ENCODE measurements around the gene SND1. TPM values are rescaled to one million over a fixed set of nuclear protein-coding genes. Genes with fewer than 3 reads are reported as not detected.

SND1 gene
- total and polyA plus RNA-seq, 2 donors from 2014 or later = 83.0 to 154 TPM

DNA sequence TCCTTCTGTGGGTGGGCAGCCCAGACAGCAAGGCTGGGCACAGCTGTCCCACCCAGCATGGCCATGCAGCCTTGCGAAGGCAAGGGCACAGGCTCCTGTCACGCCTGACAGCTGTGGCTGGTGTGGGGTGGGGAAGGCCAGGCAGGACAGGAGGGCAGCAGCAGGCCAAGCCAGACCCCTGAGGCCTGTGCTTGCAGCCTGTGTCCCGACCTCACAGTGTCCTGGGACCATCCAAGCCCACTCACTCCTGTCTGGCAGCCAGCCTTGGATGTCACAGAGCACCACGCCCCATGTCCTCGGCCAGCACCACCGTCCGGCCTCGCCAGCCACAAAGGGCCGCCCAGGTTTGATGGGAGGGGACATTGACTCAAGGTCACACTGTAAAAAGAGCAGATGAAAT lies 464.7 kb downstream of the SND1 start:
- H3K9me3 ChIP-seq (ENCODE audit: control insufficient read depth in 2 of 3, insufficient read depth in 1 of 3, low read length in 3 of 3) = no peaks in the 10 kb centered on the region
- DNase-seq (peak in 1 of 5 donors; percentile 33), FAIRE-seq (no peak)
- peaks cover 0 to 2% (median 0%) of the 10 kb centered on the region in 3 donors for H3K4me1 ChIP-seq (ENCODE audit: control insufficient read depth in 2 of 3, insufficient read depth in 2 of 3, low read depth in 1 of 3, low read length in 3 of 3)
- no peaks in the 10 kb centered on the region for H3K27me3 ChIP-seq (ENCODE audit: control insufficient read depth, insufficient read depth, low read length)
- no peak overlapping the region for H3K4me3 ChIP-seq (ENCODE audit: low read length in 3 of 3)
- no peak overlapping the region for H3K9ac ChIP-seq (ENCODE audit: low read length in 3 of 3)
- H3K36me3 ChIP-seq (ENCODE audit: control insufficient read depth in 2 of 3, insufficient read depth in 3 of 3, low read length in 3 of 3) = no peaks in the 10 kb centered on the region
- TF ChIP-seq, protein P1, sequence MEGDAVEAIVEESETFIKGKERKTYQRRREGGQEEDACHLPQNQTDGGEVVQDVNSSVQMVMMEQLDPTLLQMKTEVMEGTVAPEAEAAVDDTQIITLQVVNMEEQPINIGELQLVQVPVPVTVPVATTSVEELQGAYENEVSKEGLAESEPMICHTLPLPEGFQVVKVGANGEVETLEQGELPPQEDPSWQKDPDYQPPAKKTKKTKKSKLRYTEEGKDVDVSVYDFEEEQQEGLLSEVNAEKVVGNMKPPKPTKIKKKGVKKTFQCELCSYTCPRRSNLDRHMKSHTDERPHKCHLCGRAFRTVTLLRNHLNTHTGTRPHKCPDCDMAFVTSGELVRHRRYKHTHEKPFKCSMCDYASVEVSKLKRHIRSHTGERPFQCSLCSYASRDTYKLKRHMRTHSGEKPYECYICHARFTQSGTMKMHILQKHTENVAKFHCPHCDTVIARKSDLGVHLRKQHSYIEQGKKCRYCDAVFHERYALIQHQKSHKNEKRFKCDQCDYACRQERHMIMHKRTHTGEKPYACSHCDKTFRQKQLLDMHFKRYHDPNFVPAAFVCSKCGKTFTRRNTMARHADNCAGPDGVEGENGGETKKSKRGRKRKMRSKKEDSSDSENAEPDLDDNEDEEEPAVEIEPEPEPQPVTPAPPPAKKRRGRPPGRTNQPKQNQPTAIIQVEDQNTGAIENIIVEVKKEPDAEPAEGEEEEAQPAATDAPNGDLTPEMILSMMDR (IDR thresholded peaks at IDR 0.05; ENCODE audit: borderline replicate concordance, extremely low read depth, insufficient read depth) = no peak
- no peak overlapping the region for H3K27ac ChIP-seq (ENCODE audit: low read depth in 2 of 2, low read length in 2 of 2)
- intact Hi-C loops (cut with DNase I) = no loop called here

- no peaks in the 10 kb centered on the region for H3K9me3 ChIP-seq (ENCODE audit: control insufficient read depth in 2 of 3, insufficient read depth in 1 of 3, low read length in 3 of 3)
- peak in 1 of 5 donors; percentile 16 for DNase-seq
- H3K36me3 ChIP-seq (ENCODE audit: control insufficient read depth in 2 of 3, insufficient read depth in 3 of 3, low read length in 3 of 3) = no peaks in the 10 kb centered on the region
- no peak overlapping the region for H3K9ac ChIP-seq (ENCODE audit: low read length in 3 of 3)
- intact Hi-C loops (cut with DNase I) = no loop called here
- peaks cover 0 to 2% (median 0%) of the 10 kb centered on the region in 3 donors for H3K4me1 ChIP-seq (ENCODE audit: control insufficient read depth in 2 of 3, insufficient read depth in 2 of 3, low read depth in 1 of 3, low read length in 3 of 3)
- no peak for FAIRE-seq
- H3K4me3 ChIP-seq (ENCODE audit: low read length in 3 of 3) = no peak overlapping the region
- TF ChIP-seq, protein P1 (IDR thresholded peaks at IDR 0.05; ENCODE audit: borderline replicate concordance, extremely low read depth, insufficient read depth) = no peak
- no peak overlapping the region for H3K27ac ChIP-seq (ENCODE audit: low read depth in 2 of 2, low read length in 2 of 2)
- H3K27me3 ChIP-seq (ENCODE audit: control insufficient read depth, insufficient read depth, low read length) = no peaks in the 10 kb centered on the region
Observed at GRCh38 chr7:128117691-128118090, 465.7 kb downstream of the SND1 start.

DNA sequence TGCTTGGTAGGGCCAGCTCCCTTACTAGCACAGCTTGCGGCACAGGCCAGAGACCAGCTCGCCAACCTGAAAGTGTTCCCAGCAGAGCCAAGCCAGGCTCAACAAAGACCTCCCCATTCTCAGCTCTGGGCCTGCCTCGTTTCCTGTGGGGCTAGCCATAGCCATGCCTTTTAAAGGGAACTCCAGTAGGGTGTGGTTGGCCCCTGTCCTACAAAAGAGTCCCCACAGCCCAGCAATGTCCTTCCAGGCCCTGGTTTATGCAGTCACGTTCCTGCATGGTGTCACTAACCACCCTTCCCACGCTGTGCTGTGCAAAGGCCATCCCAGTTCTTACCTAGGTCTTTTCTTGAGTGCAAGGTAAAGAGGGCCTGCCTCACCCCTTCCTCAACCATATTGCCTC lies 467.0 kb downstream of the SND1 start:
- no peak overlapping the region for H3K9ac ChIP-seq (ENCODE audit: low read length in 3 of 3)
- no peak overlapping the region for H3K27ac ChIP-seq (ENCODE audit: low read depth in 2 of 2, low read length in 2 of 2)
- peak in 1 of 5 donors; percentile 19 for DNase-seq
- H3K36me3 ChIP-seq (ENCODE audit: control insufficient read depth in 2 of 3, insufficient read depth in 3 of 3, low read length in 3 of 3) = no peaks in the 10 kb centered on the region
- no peak overlapping the region for H3K4me3 ChIP-seq (ENCODE audit: low read length in 3 of 3)
- TF ChIP-seq, protein P1 (IDR thresholded peaks at IDR 0.05; ENCODE audit: borderline replicate concordance, extremely low read depth, insufficient read depth) = no peak
- peaks cover 0 to 2% (median 0%) of the 10 kb centered on the region in 3 donors for H3K4me1 ChIP-seq (ENCODE audit: control insufficient read depth in 2 of 3, insufficient read depth in 2 of 3, low read depth in 1 of 3, low read length in 3 of 3)
- intact Hi-C loops (cut with DNase I) = no loop called here
- H3K9me3 ChIP-seq (ENCODE audit: control insufficient read depth in 2 of 3, insufficient read depth in 1 of 3, low read length in 3 of 3) = no peaks in the 10 kb centered on the region
- FAIRE-seq = no peak
- H3K27me3 ChIP-seq (ENCODE audit: control insufficient read depth, insufficient read depth, low read length) = no peaks in the 10 kb centered on the region

GRCh38 chr7:128120116-128120515 lies 468.1 kb downstream of the SND1 start:
- Histone ChIP-seq H3K4me3 (ENCODE audit: low read length in 3 of 3) (no peak overlapping the region), H3K4me1 (ENCODE audit: control insufficient read depth in 2 of 3, insufficient read depth in 2 of 3, low read depth in 1 of 3, low read length in 3 of 3) (peaks cover 0 to 2% (median 0%) of the 10 kb centered on the region in 3 donors), H3K27ac (ENCODE audit: low read depth in 2 of 2, low read length in 2 of 2) (no peak overlapping the region), H3K27me3 (ENCODE audit: control insufficient read depth, insufficient read depth, low read length) (no peaks in the 10 kb centered on the region), H3K9ac (ENCODE audit: low read length in 3 of 3) (no peak overlapping the region), H3K9me3 (ENCODE audit: control insufficient read depth in 2 of 3, insufficient read depth in 1 of 3, low read length in 3 of 3) (no peaks in the 10 kb centered on the region), H3K36me3 (ENCODE audit: control insufficient read depth in 2 of 3, insufficient read depth in 3 of 3, low read length in 3 of 3) (no peaks in the 10 kb centered on the region)
- FAIRE-seq (no peak), DNase-seq (peak in 1 of 5 donors; percentile 15)
- TF ChIP-seq, protein P1 (IDR thresholded peaks at IDR 0.05; ENCODE audit: borderline replicate concordance, extremely low read depth, insufficient read depth) = no peak
- intact Hi-C loops (cut with DNase I) = no loop called here

Measured in kidney (tissue), 14 donors.